Sigmoid colon (tissue), 7 donors: ENCODE measurements around the gene GALNT12. TPM values are rescaled to one million over a fixed set of nuclear protein-coding genes. Genes with fewer than 3 reads are reported as not detected.

Experiments used
- DNase-seq: peaks from one replicate; pipeline ENCODE4 v3.0.0-alpha.2; 2019
- H3K27ac ChIP-seq, 4 donors: fragments of 200-600 bp; sonication (generic); one replicate each; pipeline ENCODE4 v1.5.1; 2016 to 2019; ENCODE audit warnings: mild to moderate bottlenecking in 1 of 4
- H3K27me3 ChIP-seq, 3 donors: fragments of 200-600 bp; sonication (generic); one replicate each; pipeline ENCODE4 v1.5.1; 2019; ENCODE audit warnings: mild to moderate bottlenecking in 1 of 3
- H3K36me3 ChIP-seq, 4 donors: fragments of 200-600 bp; sonication (generic); one replicate each; pipeline ENCODE4 v1.5.1; 2016 to 2019
- H3K4me1 ChIP-seq, 4 donors: fragments of 200-600 bp; sonication (generic); one replicate each; pipeline ENCODE4 v1.5.1; 2017 to 2019
- H3K4me3 ChIP-seq, 4 donors: fragments of 200-600 bp; sonication (generic); one replicate each; pipeline ENCODE4 v1.5.1; 2017 to 2019; ENCODE audit warnings: mild to moderate bottlenecking in 2 of 4, moderate library complexity in 1 of 4
- H3K9me3 ChIP-seq, 4 donors: fragments of 200-600 bp in 3 of 4; sonication (generic) in 3 of 4; one replicate each; pipeline versions ENCODE4 v1.5.1 to v1.6.1; 2013 to 2019
- EP300 ChIP-seq, 4 donors: sonication (generic); formaldehyde crosslinking; IDR thresholded peaks; one replicate each; pipeline ENCODE4 v1.6.1; 2017; ENCODE audit warnings: antibody characterized with exemption in 4 of 4
- POLR2A ChIP-seq, 2 donors: fragments of 450-650 bp; IDR thresholded peaks; one replicate each; pipeline ENCODE4 v1.6.1; 2016; ENCODE audit warnings: antibody characterized with exemption in 2 of 2, mild to moderate bottlenecking in 2 of 2, moderate library complexity in 2 of 2
- POLR2AphosphoS5 ChIP-seq, 4 donors: sonication (generic); formaldehyde crosslinking; IDR thresholded peaks; one replicate each; pipeline ENCODE4 v1.6.1; 2017; ENCODE audit warnings: antibody characterized with exemption in 4 of 4
- WGBS, 2 donors: extraction: QIAGEN DNeasy Blood & Tissue Kit; methylation state at CpG; one replicate each; pipeline ENCODE4 v1.1.7; 2013; 5-methylcytosine and 5-hydroxymethylcytosine counted together
- intact Hi-C: fragments of 100-400 bp; cut with DNase I; formaldehyde crosslinking; loops from one replicate; pipeline ENCODE4 v1.15.1; 2023
- polyA plus RNA-seq, 3 donors: library from polyadenylated mRNA; stranded (reverse); fragments of 200-250 nt; gene quantifications; one replicate each; pipeline ENCODE4 v1.2.3, GENCODE V29; 2013
- total RNA-seq, 4 donors: library from RNA; depleted of rRNA; stranded (reverse); fragments of >200 nt; gene quantifications; one replicate each; pipeline ENCODE4 v1.1.0, GENCODE V29; 2016
- TF ChIP-seq, protein P1 (sequence below), 4 experiments: fragments of 450-650 bp in 3 of 4; fragments of 200-600 bp in 1 of 4; IDR thresholded peaks; one replicate each; pipeline ENCODE4 v1.5.1; 2016 to 2019; ENCODE audit warnings: antibody characterized with exemption in 4 of 4, mild to moderate bottlenecking in 3 of 4, moderate library complexity in 2 of 4
- donor health status: healthy with polysubstance abuse.
- donor health status: Bipolar disorder and iron deficiency.
- donor health status: healthy.

GALNT12 gene
- total and polyA plus RNA-seq, 7 donors, result 11.5 to 34.2 (median 18.9) TPM

DNA sequence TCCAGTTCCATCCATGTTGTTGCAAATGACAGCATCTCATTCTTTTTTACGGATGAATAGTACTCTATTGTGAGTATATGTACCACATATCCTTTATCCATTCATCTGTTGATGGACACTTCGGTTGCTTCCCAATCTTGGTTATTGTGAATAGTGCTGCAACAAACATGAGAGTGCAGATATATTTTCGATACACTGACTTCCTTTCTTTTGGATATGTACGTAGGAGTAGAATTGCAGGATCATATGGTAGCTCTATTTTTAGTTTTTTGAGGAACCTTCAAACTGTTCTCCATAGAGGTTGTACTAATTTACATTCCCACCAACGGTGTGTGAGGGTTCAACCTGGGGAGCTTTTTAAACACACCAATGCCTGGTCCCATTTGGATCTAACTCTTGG, 22.3 kb downstream of the GALNT12 start:
- Histone ChIP-seq H3K27me3 (no peaks in the 10 kb centered on the region), H3K27ac (no peak overlapping the region), H3K4me1 (no peaks in the 10 kb centered on the region), H3K36me3 (peaks cover 0 to 37% (median 5%) of the 10 kb centered on the region in 4 donors), H3K9me3 (no peaks in the 10 kb centered on the region), H3K4me3 (no peak overlapping the region)
- intact Hi-C loops, result no loop called here
- no peak for TF ChIP-seq POLR2AphosphoS5 (IDR thresholded peaks at IDR 0.05)
- no peak for TF ChIP-seq EP300 (IDR thresholded peaks at IDR 0.05)
- TF ChIP-seq, protein P1, sequence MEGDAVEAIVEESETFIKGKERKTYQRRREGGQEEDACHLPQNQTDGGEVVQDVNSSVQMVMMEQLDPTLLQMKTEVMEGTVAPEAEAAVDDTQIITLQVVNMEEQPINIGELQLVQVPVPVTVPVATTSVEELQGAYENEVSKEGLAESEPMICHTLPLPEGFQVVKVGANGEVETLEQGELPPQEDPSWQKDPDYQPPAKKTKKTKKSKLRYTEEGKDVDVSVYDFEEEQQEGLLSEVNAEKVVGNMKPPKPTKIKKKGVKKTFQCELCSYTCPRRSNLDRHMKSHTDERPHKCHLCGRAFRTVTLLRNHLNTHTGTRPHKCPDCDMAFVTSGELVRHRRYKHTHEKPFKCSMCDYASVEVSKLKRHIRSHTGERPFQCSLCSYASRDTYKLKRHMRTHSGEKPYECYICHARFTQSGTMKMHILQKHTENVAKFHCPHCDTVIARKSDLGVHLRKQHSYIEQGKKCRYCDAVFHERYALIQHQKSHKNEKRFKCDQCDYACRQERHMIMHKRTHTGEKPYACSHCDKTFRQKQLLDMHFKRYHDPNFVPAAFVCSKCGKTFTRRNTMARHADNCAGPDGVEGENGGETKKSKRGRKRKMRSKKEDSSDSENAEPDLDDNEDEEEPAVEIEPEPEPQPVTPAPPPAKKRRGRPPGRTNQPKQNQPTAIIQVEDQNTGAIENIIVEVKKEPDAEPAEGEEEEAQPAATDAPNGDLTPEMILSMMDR (IDR thresholded peaks at IDR 0.05), result no peak
- no peak for TF ChIP-seq POLR2A (IDR thresholded peaks at IDR 0.05)
- DNase-seq, result no peak
- 90 to 93% methylated on average over 5 of the region's 5 CpGs for WGBS, 2 donors

DNA sequence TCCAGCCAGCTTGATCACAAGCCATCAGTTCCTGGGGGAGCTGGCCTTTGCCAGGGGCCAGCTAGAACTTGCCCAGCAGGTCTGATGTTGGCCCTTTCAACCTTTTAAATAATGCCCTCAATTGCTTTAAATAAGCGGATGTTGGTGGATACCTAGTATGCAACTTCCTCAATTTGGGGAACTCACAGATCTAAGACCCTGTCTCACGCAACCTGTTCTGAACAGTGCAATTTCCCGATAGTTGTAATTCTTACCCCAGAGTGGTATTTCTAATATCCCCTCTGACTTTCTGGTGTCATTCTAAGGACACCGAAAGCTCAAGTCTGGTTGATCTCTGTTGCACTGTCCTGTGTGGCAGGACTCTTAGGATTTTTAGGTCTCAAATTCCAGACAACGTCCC, 23.1 kb downstream of the GALNT12 start:
- Histone ChIP-seq H3K27me3 (no peaks in the 10 kb centered on the region), H3K36me3 (peaks cover 0 to 37% (median 5%) of the 10 kb centered on the region in 4 donors), H3K27ac (no peak overlapping the region), H3K4me3 (no peak overlapping the region), H3K9me3 (no peaks in the 10 kb centered on the region), H3K4me1 (no peaks in the 10 kb centered on the region)
- no peak for DNase-seq
- intact Hi-C loops, result no loop called here
- WGBS, 2 donors, result 96 to 98% methylated on average over 5 of the region's 5 CpGs
- TF ChIP-seq POLR2A (IDR thresholded peaks at IDR 0.05) (no peak), EP300 (IDR thresholded peaks at IDR 0.05) (no peak), POLR2AphosphoS5 (IDR thresholded peaks at IDR 0.05) (no peak)
- TF ChIP-seq, protein P1 (IDR thresholded peaks at IDR 0.05), result no peak

DNA sequence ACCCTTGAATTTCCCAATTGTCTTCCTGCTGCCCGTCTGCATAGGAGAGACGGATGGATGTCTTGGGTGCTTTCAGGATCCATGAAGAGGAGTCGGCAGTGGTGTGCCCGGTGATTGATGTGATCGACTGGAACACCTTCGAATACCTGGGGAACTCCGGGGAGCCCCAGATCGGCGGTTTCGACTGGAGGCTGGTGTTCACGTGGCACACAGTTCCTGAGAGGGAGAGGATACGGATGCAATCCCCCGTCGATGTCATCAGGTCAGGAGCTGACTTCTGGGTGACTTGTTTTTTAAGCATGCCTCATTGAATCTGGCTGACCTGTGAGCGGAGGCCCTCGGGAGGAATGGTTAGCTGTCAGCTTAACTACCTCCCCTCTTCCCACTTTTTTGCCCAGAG, 24.2 kb downstream of the GALNT12 start:
- H3K27me3 ChIP-seq, result no peaks in the 10 kb centered on the region
- H3K4me3 ChIP-seq, result no peak overlapping the region
- H3K4me1 ChIP-seq, result no peaks in the 10 kb centered on the region
- intact Hi-C loops, result no loop called here
- H3K27ac ChIP-seq, result no peak overlapping the region
- no peaks in the 10 kb centered on the region for H3K9me3 ChIP-seq
- WGBS, 2 donors, result 93 to 94% methylated on average over 16 of the region's 16 CpGs
- peaks cover 0 to 38% (median 5%) of the 10 kb centered on the region in 4 donors for H3K36me3 ChIP-seq
- TF ChIP-seq POLR2A (IDR thresholded peaks at IDR 0.05) (no peak), POLR2AphosphoS5 (IDR thresholded peaks at IDR 0.05) (no peak), EP300 (IDR thresholded peaks at IDR 0.05) (no peak)
- TF ChIP-seq, protein P1 (IDR thresholded peaks at IDR 0.05), result no peak
- DNase-seq, result no peak

DNA sequence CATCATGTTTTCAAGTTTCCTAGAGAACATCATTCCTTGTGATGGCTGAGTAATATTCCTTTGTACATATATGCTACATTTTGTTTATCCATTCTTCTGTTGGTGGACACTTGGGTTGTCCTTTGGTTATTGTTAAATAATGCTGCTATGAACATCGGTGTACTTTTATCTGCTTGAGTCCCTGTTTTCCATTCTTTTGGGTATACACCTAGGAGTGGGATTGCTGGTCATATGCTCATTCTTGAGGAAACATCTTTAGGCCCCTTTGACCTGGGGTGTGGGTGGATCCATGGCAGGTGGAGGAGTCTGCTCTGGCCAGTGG, 25.3 kb downstream of the GALNT12 start:
- TF ChIP-seq, protein P1 (IDR thresholded peaks at IDR 0.05), result no peak
- TF ChIP-seq EP300 (IDR thresholded peaks at IDR 0.05), result no peak
- TF ChIP-seq POLR2A (IDR thresholded peaks at IDR 0.05), result no peak
- no peak for TF ChIP-seq POLR2AphosphoS5 (IDR thresholded peaks at IDR 0.05)
- Histone ChIP-seq H3K4me3 (no peak overlapping the region), H3K4me1 (no peaks in the 10 kb centered on the region), H3K36me3 (peaks cover 0 to 36% (median 2%) of the 10 kb centered on the region in 4 donors), H3K27me3 (no peaks in the 10 kb centered on the region), H3K9me3 (no peaks in the 10 kb centered on the region), H3K27ac (no peak overlapping the region)
- 96 to 97% methylated on average over 1 of the region's 1 CpG for whole genome bisulfite sequencing, 2 donors
- no peak for DNase-seq
- intact Hi-C loops, result no loop called here
